Testis (tissue), 2 donors: Measurements from ENCODE around the gene SPATA32.

ENCODE experiments used
- POLR2A ChIP-seq: fragments of 450-650 bp; IDR thresholded peaks from one replicate; pipeline ENCODE4 v1.6.1; 2017; ENCODE audit warnings: antibody characterized with exemption, mild to moderate bottlenecking, moderate library complexity
- TF ChIP-seq, protein P1 (sequence below), 3 experiments: fragments of 450-650 bp in 2 of 3; fragments of 200-600 bp in 1 of 3; sonication (generic) in 1 of 3; IDR thresholded peaks; one replicate each; pipeline ENCODE4 v1.5.1; 2016 to 2019; ENCODE audit warnings: antibody characterized with exemption in 3 of 3, mild to moderate bottlenecking in 2 of 3, moderate library complexity in 1 of 3

DNA sequence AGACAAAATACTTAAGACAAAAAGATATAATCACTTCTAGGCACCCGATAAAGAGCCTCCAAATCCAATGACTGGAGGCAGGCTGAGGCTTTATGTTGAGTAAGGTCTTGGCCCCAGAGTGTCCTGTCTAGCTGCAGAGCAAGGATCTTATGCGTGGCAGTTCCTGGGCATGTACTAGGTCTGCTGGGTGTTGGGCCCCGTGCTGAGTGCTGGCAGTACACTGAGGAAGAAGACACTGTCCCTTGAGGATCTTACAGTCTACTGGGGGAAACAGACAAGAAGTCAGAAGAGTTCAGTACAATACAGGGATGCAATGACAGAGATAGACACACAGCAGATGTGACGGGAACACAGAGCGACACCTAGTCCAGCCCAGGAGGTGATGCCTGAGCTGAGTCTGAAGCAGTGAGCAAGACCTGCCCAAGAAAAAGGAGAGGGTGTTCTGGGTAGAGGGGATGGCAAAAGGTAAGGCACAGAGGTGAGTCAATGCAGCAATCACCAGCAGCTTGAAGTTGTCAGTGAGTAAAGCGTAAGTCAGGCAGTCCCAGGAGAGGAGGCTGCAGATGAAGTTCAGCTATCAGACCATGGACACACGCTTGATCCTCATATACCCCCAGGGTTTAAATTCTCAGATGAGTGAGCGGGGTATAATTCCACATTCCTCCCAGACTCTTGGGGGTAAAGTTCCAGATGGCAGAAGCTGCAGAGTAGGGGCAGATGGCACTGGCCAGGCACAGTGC, 36.8 kb upstream of the SPATA32 start:
- TF ChIP-seq, protein P1, sequence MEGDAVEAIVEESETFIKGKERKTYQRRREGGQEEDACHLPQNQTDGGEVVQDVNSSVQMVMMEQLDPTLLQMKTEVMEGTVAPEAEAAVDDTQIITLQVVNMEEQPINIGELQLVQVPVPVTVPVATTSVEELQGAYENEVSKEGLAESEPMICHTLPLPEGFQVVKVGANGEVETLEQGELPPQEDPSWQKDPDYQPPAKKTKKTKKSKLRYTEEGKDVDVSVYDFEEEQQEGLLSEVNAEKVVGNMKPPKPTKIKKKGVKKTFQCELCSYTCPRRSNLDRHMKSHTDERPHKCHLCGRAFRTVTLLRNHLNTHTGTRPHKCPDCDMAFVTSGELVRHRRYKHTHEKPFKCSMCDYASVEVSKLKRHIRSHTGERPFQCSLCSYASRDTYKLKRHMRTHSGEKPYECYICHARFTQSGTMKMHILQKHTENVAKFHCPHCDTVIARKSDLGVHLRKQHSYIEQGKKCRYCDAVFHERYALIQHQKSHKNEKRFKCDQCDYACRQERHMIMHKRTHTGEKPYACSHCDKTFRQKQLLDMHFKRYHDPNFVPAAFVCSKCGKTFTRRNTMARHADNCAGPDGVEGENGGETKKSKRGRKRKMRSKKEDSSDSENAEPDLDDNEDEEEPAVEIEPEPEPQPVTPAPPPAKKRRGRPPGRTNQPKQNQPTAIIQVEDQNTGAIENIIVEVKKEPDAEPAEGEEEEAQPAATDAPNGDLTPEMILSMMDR (IDR thresholded peaks at IDR 0.05): no peak
- TF ChIP-seq POLR2A: no peak
